HG03108 (cell line): Measurements from ENCODE around the gene SKP1.
A peak's percentile ranks its signal among the peaks of the same experiment; 100 is the strongest.

Source experiments
- ATAC-seq: cut with Tn5 transposase; IDR thresholded peaks from one replicate; pipeline ENCODE4 v1.9.1; 2021; ENCODE audit warnings: moderate library complexity; ENCODE audit not compliant: unreplicated experiment

The SKP1 gene

GRCh38 chr5:134143944-134144941, 32.5 kb downstream of the SKP1 start:
- ATAC-seq, result no peak

DNA sequence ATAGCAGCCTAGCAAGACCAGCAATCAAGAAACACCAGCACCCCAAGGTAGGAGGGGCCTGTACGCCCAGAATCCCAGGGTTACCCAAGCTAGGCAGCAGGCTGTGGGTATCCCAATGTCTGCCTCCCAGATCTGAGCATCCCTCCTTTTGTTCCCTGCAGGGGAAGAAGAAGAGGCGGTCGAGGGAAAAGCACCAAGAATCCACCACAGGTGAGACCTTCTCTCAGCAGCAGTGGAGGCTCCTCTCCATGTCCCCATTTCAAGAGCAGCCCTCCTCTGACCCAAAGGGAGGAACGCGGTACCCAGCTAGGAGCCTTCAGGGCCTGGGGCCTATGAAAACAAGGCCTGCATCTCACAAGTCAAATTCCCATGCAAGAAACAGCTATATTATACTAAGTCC, 33.3 kb downstream of the SKP1 start:
- no peak for ATAC-seq

- ATAC-seq, result no peak
These were observed 33.9 kb downstream of the SKP1 start for GRCh38 chr5:134142806-134143205.

- no peak for ATAC-seq
These were observed 34.7 kb downstream of the SKP1 start for GRCh38 chr5:134142052-134142451.

GRCh38 chr5:134141331-134142050, 35.3 kb downstream of the SKP1 start:
- no peak for ATAC-seq

GRCh38 chr5:134140530-134141201, 36.1 kb downstream of the SKP1 start:
- ATAC-seq, result peak; percentile 28

- ATAC-seq, result no peak
These were observed 36.8 kb downstream of the SKP1 start for GRCh38 chr5:134139891-134140469.

DNA sequence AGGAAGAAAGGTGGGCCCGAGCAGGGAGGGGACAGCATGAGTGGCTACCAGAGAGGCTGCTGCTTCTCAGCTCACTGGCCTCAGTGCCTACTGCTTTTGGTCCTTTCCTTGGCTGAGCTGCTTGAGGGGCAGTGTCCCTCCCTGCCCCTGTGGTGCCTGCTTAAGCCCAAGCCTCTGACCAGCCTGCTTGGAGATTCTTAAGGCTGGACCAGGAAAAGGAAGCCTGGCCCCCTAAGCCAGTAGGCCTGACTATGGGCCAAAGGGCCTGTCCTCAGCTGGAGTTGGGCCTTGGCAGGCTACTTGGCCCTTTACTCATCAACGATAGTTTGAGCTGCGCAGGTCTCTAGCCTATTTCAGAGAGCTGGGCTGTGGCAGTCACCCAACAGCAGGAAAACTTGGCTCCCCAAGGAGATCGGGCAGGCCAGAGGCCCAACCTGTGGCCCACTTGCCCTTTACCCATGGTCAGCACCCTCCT, 37.3 kb downstream of the SKP1 start:
- ATAC-seq, result no peak

DNA sequence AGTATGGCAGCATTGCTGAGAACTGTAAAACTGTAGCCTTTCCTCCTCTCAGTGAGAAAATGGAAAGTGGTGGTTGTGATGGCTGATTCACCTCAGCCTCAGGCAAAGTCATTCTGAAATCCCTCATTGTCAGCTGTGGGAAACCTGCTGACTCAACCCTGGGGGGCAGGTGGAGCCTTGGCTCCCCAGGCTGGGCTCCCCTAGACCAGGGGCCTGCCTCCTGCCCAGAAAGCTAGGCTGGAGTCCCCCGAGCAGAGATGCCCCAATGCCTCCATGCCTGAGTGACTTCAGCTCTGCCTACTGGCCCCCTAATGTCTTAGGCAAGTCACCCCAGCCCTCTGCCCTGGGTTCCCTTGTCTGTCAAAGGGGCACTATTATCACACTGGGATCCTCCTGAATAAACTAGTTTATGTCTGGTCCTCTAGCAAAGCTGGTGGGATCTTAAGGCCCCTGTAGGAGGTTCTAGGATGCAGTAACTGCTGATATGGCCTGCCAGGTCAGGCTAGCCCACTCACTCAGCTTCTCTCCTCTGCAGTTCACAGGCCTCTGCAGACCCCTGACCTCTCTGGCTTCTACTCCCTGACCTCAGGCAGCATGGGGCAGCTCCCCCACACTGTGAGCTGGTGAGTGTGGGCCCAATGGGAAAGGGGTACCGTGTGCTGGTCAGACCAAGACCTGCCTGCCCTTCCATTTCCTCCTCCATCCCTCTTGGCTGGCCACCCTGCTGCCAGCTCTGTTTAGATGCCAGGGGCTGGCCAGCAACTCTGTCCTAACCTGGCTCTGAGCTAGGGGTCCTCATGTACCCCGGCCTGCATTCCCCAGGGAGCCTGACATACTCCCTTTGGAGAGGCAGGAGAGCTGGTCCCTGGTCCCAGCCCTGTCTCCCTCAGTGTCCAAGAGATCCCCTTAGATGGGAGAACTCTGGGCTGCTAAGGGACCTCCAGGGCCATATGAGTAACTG, 38.1 kb downstream of the SKP1 start:
- ATAC-seq, result peak; percentile 72

DNA sequence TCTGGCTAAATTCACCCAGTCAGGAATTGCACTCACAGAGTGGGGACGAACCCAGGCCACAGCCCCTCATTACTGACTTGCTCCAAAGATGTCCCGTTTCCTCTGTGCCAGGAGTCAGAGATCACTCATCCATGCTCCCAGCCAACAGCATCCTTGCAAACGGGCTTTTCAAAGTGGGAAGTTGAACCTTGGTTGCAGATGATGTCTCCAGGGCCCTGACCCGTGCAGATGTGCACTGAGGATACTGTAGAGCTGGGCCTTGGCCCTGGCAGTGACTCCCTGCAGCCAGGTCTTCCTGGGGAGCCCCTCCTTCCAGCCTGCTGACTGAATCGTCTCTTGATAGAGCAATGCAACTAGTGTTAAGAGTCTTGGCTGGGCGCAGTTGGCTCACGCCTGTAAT, 40.0 kb downstream of the SKP1 start:
- ATAC-seq, result no peak

GRCh38 chr5:134136221-134136631, 40.5 kb downstream of the SKP1 start:
- no peak for ATAC-seq

GRCh38 chr5:134135091-134135655, 41.6 kb downstream of the SKP1 start:
- ATAC-seq, result no peak

GRCh38 chr5:134133995-134134541, 42.7 kb downstream of the SKP1 start:
- ATAC-seq, result no peak

GRCh38 chr5:134133188-134133994, 43.4 kb downstream of the SKP1 start:
- ATAC-seq, result no peak

- ATAC-seq, result peak; percentile 73
These were observed 44.2 kb downstream of the SKP1 start for GRCh38 chr5:134132372-134133187.

DNA sequence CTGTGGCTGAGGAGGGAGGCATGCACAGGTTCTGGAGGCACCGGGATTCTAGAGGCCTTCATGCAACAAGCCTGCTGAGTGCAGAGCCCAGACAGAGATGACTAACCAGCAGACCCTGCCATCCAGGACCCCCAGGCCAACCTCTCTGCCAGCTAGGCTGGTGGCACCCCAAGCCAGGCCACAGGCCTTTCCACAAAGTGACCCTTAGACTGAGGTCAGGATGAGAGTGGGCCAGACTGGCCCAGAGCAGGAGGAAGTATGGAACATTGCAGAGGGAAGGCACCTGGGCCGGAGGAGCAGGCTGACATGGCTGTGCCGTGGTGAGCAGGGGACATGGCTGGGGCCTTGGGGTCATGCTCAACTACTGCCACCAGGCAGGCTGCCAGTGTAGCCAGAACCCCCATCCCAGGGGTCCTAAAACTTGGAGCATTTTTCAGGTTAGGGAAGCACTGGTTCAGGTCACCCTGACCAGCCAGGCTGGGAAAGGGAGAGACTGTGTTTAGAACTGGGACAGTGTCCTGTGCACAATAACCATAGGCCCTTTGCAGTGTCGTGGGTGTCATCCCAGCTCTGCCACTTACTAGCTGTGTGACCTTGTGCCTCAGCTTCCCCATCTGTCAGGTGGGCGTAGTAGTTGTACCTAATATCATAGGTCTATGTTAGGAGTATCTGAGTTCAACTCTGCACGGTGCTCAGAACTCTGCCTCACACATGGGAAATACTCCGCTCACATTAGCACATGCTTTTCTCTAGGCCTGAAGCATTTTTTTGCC, 45.0 kb downstream of the SKP1 start:
- ATAC-seq, result no peak

- ATAC-seq, result no peak
These were observed 45.6 kb downstream of the SKP1 start for GRCh38 chr5:134131165-134131564.
